HG03175 (cell line): ENCODE results near the gene GATAD1.
"Not testable (repeated sequence)": the region's sequence is repeated elsewhere in the genome, so short reads cannot be mapped to it uniquely, and the experiment has no call there.

Experiments
- ATAC-seq: cut with Tn5 transposase; IDR thresholded peaks from one replicate; pipeline ENCODE4 v1.9.1; 2021; ENCODE audit warnings: mild to moderate bottlenecking, moderate library complexity; ENCODE audit not compliant: unreplicated experiment

GATAD1 gene

GRCh38 chr7:92479146-92479545 lies 31.9 kb downstream of the GATAD1 start:
- ATAC-seq: not testable (repeated sequence)

- not testable (repeated sequence) for ATAC-seq
These were observed 36.3 kb downstream of the GATAD1 start for GRCh38 chr7:92483624-92484023.

- not testable (repeated sequence) for ATAC-seq
These were observed 36.9 kb downstream of the GATAD1 start for GRCh38 chr7:92484226-92484625.

- no peak for ATAC-seq
These were observed 38.1 kb downstream of the GATAD1 start for GRCh38 chr7:92485267-92485892.

GRCh38 chr7:92485974-92486373 lies 38.7 kb downstream of the GATAD1 start:
- no peak for ATAC-seq

GRCh38 chr7:92487804-92488203 lies 40.5 kb downstream of the GATAD1 start:
- no peak for ATAC-seq

GRCh38 chr7:92489634-92490033 lies 42.4 kb downstream of the GATAD1 start:
- ATAC-seq: no peak

- no peak for ATAC-seq
These were observed 49.6 kb downstream of the GATAD1 start for GRCh38 chr7:92496876-92497275.

GRCh38 chr7:92498557-92498956 lies 51.3 kb downstream of the GATAD1 start:
- no peak for ATAC-seq

GRCh38 chr7:92503767-92504166 lies 56.5 kb downstream of the GATAD1 start:
- ATAC-seq: no peak

GRCh38 chr7:92504563-92504962 lies 57.3 kb downstream of the GATAD1 start:
- ATAC-seq: no peak

- ATAC-seq: no peak
These were observed 59.1 kb downstream of the GATAD1 start for GRCh38 chr7:92506363-92506762.

- ATAC-seq: no peak
These were observed 61.7 kb downstream of the GATAD1 start for GRCh38 chr7:92508946-92509345.
